IMR-90 (cell line): ENCODE data around the gene NPIPA5. TPM values are rescaled to one million over a fixed set of nuclear protein-coding genes. Genes with fewer than 3 reads are reported as not detected.
"Not testable (repeated sequence)": the region's sequence is repeated elsewhere in the genome, so short reads cannot be mapped to it uniquely, and the experiment has no call there.

Experiments
- ATAC-seq: fragments of 200-7000 bp; cut with Tn5 transposase; 2 replicates; pipeline ENCODE4 v1.9.1; 2020; ENCODE audit warnings: low read depth, mild to moderate bottlenecking, moderate library complexity
- BruUV-seq: library from RNA; stranded (reverse); fragments of 400-500 nt; replicated peaks from 2 replicates; lab custom pipeline; 2021; lab: Mats Ljungman, UMichigan
- CTCF ChIA-PET: fragments of 300-600 bp; formaldehyde crosslinking; extraction: SDS; loops from one replicate; lab custom pipeline; 2021; ENCODE audit warnings: antibody characterized with exemption; lab: Yijun Ruan, JAX
- POLR2A ChIA-PET: fragments of 300-600 bp; sonication (Branson Sonifier 250); formaldehyde crosslinking; loops from one replicate; lab custom pipeline; 2022; ENCODE audit warnings: antibody characterized with exemption; ENCODE audit not compliant: unreplicated experiment; lab: Charles Lee
- DNase-seq: peaks from one replicate; pipeline ENCODE4 v3.0.0; 2013
- H2AFZ ChIP-seq: replicated peaks from 2 replicates; pipeline ENCODE3; 2013; ENCODE audit warnings: low read length, mild to moderate bottlenecking; ENCODE audit not compliant: poor library complexity
- H2AK5ac ChIP-seq: 2 replicates; pipeline ENCODE4 v1.6.1; 2013; ENCODE audit warnings: low read depth, low read length, inconsistent platforms
- H2AK9ac ChIP-seq: replicated peaks from 2 replicates; pipeline ENCODE3; 2013; ENCODE audit warnings: mild to moderate bottlenecking, low read depth, low read length, moderate library complexity; ENCODE audit not compliant: poor library complexity
- H2BK120ac ChIP-seq: 2 replicates; pipeline ENCODE4 v1.6.1; 2013; ENCODE audit warnings: low read depth, low read length, inconsistent platforms
- H2BK15ac ChIP-seq: 3 replicates; pipeline ENCODE4 v1.6.1; 2013; ENCODE audit warnings: low read depth, low read length, inconsistent platforms
- H2BK20ac ChIP-seq: 2 replicates; pipeline ENCODE4 v1.6.1; 2013; ENCODE audit warnings: low read depth, mild to moderate bottlenecking, inconsistent platforms, low read length, moderate library complexity
- H2BK5ac ChIP-seq: 2 replicates; pipeline ENCODE4 v1.6.1; 2013; ENCODE audit warnings: mild to moderate bottlenecking, low read depth, low read length, inconsistent platforms; ENCODE audit not compliant: poor library complexity, severe bottlenecking
- H3K14ac ChIP-seq: replicated peaks from 2 replicates; pipeline ENCODE4 v1.6.1; 2013; ENCODE audit warnings: low read depth, low read length, inconsistent platforms
- H3K18ac ChIP-seq: 2 replicates; pipeline ENCODE4 v1.6.1; 2013; ENCODE audit warnings: low read depth, low read length, control low read depth
- H3K23ac ChIP-seq: 2 replicates; pipeline ENCODE4 v1.6.1; 2013; ENCODE audit warnings: low read depth, low read length, inconsistent platforms
- H3K27ac ChIP-seq: 2 replicates; pipeline ENCODE4 v1.5.1; 2013; ENCODE audit warnings: mild to moderate bottlenecking, control low read depth, low read length; ENCODE audit not compliant: insufficient read depth
- H3K27me3 ChIP-seq: 2 replicates; pipeline ENCODE4 v1.6.1; 2013; ENCODE audit warnings: low read length; ENCODE audit not compliant: control insufficient read depth, insufficient read depth
- H3K36me3 ChIP-seq: 2 replicates; pipeline ENCODE4 v1.6.1; 2013; ENCODE audit warnings: low read length, mixed read lengths; ENCODE audit not compliant: control insufficient read depth, insufficient read depth
- H3K4ac ChIP-seq: 2 replicates; pipeline ENCODE4 v1.6.1; 2013; ENCODE audit warnings: low read depth, low read length, inconsistent platforms
- H3K4me1 ChIP-seq: 2 replicates; pipeline ENCODE4 v1.6.1; 2013; ENCODE audit warnings: low read length, mixed read lengths; ENCODE audit not compliant: control insufficient read depth, insufficient read depth
- H3K4me2 ChIP-seq: 2 replicates; pipeline ENCODE4 v1.6.1; 2013; ENCODE audit warnings: low read depth, mild to moderate bottlenecking, control low read depth, low read length, moderate library complexity
- H3K4me3 ChIP-seq: 2 replicates; pipeline ENCODE4 v1.5.1; 2013; ENCODE audit warnings: low read depth, mild to moderate bottlenecking, control low read depth, low read length, moderate library complexity; ENCODE audit not compliant: insufficient read depth
- H3K56ac ChIP-seq: 2 replicates; pipeline ENCODE4 v1.6.1; 2013; ENCODE audit warnings: low read length, inconsistent platforms; ENCODE audit not compliant: insufficient read depth; ENCODE audit errors: extremely low read depth
- H3K79me1 ChIP-seq, 2 experiments: 2 replicates each; pipeline ENCODE4 v1.6.1; 2013; ENCODE audit warnings: low read length in 2 of 2, inconsistent platforms in 1 of 2, low read depth in 1 of 2
- H3K9ac ChIP-seq: 2 replicates; pipeline ENCODE4 v1.6.1; 2013; ENCODE audit warnings: low read depth, low read length, control low read depth
- H3K9me1 ChIP-seq: 2 replicates; pipeline ENCODE4 v1.6.1; 2013; ENCODE audit warnings: low read length, inconsistent platforms; ENCODE audit not compliant: insufficient read depth
- H3K9me3 ChIP-seq: 2 replicates; pipeline ENCODE4 v1.6.1; 2013; ENCODE audit warnings: low read length; ENCODE audit not compliant: control insufficient read depth, insufficient read depth
- H4K20me1 ChIP-seq: 2 replicates; pipeline ENCODE4 v1.6.1; 2013; ENCODE audit warnings: low read length, inconsistent platforms; ENCODE audit not compliant: insufficient read depth
- H4K5ac ChIP-seq: 2 replicates; pipeline ENCODE4 v1.6.1; 2013; ENCODE audit warnings: mild to moderate bottlenecking, low read depth, low read length, control low read depth
- H4K8ac ChIP-seq, 2 experiments: 2 replicates each; pipeline ENCODE4 v1.6.1; 2013; ENCODE audit warnings: low read depth in 2 of 2, low read length in 2 of 2, control low read depth in 1 of 2, inconsistent platforms in 1 of 2
- H4K91ac ChIP-seq: 2 replicates; pipeline ENCODE4 v1.6.1; 2013; ENCODE audit warnings: low read depth, low read length, inconsistent platforms; ENCODE audit not compliant: insufficient read depth
- WGBS, 2 experiments: methylation state at CpG; one replicate each; pipeline versions ENCODE4 v1.1.5 to v1.1.7; 2013; ENCODE audit warnings: missing lambda C conversion rate in 2 of 2; ENCODE audit not compliant: insufficient read length in 1 of 2; ENCODE audit errors: extremely low coverage in 2 of 2; 5-methylcytosine and 5-hydroxymethylcytosine counted together
- dilution Hi-C: fragments of 300-500 bp; cut with HindIII; formaldehyde crosslinking; loops from one replicate; pipeline ENCODE4 v1.14.3; 2018; ENCODE audit warnings: low sequenced_read_pairs; ENCODE audit not compliant: unreplicated experiment
- in situ Hi-C: fragments of 300-500 bp; cut with MboI; formaldehyde crosslinking; loops from 3 replicates; pipeline ENCODE4 v1.14.3; 2019; ENCODE audit warnings: low sequenced_read_pairs, inconsistent platforms, mixed read lengths
- intact Hi-C: fragments of 100-400 bp; cut with micrococcal nuclease; formaldehyde crosslinking; loops from 2 replicates; pipeline ENCODE4 v1.10.0; 2022
- polyA plus RNA-seq, 3 experiments: library from polyadenylated mRNA; depleted of rRNA; stranded (reverse); fragments of >200 nt; gene quantifications; 2 replicates each; pipeline ENCODE4 v1.2.3, GENCODE V29; 2012; ENCODE audit warnings: low replicate concordance in 1 of 3
- total RNA-seq: library from RNA; depleted of rRNA; stranded (reverse); fragments of >200 nt; gene quantifications from 2 replicates; pipeline ENCODE4 v1.2.3, GENCODE V29; 2012

Gene NPIPA5
- total and polyA plus RNA-seq, 2 of the 4 experiments (the other 2 are of a cell fraction) = 1.3 TPM; not detected in 1

- H4K20me1 ChIP-seq, POLR2A ChIA-PET, H3K4me1 ChIP-seq, H3K27me3 ChIP-seq, H3K9me3 ChIP-seq, H4K5ac ChIP-seq, H2AK5ac ChIP-seq, H2AK9ac ChIP-seq, H4K8ac ChIP-seq, H2BK120ac ChIP-seq, H2BK5ac ChIP-seq, H2BK15ac ChIP-seq, H3K79me1 ChIP-seq, CTCF ChIA-PET, H3K27ac ChIP-seq, DNase-seq, H3K56ac ChIP-seq, ATAC-seq, H3K4me2 ChIP-seq, H3K4me3 ChIP-seq, H3K9ac ChIP-seq, H3K18ac ChIP-seq, intact Hi-C loops, H3K9me1 ChIP-seq, H2AFZ ChIP-seq, H2BK20ac ChIP-seq, H3K4ac ChIP-seq, H3K14ac ChIP-seq, BruUV-seq, H3K23ac ChIP-seq, in situ Hi-C loops, H3K36me3 ChIP-seq, dilution Hi-C loops, H4K91ac ChIP-seq: not testable (repeated sequence)
- no CpG with 5 or more reads among the region's 7 CpGs for WGBS, 2 experiments
Measured at GRCh38 chr16:15337974-15338605, 40.0 kb downstream of the NPIPA5 start.

GRCh38 chr16:15335609-15336008 is 42.5 kb downstream of the NPIPA5 start:
- H2AFZ ChIP-seq, H4K5ac ChIP-seq, in situ Hi-C loops, H2BK120ac ChIP-seq, ATAC-seq, H3K14ac ChIP-seq, H4K8ac ChIP-seq, dilution Hi-C loops, H3K4me1 ChIP-seq, H3K27me3 ChIP-seq, H4K91ac ChIP-seq, POLR2A ChIA-PET, H3K4ac ChIP-seq, H3K36me3 ChIP-seq, H3K18ac ChIP-seq, H2AK5ac ChIP-seq, H3K56ac ChIP-seq, intact Hi-C loops, H3K9ac ChIP-seq, H3K4me2 ChIP-seq, CTCF ChIA-PET, BruUV-seq, DNase-seq, H3K4me3 ChIP-seq, H3K27ac ChIP-seq, H2AK9ac ChIP-seq, H3K23ac ChIP-seq, H2BK5ac ChIP-seq, H2BK15ac ChIP-seq, H3K9me3 ChIP-seq, H3K79me1 ChIP-seq, H2BK20ac ChIP-seq, H4K20me1 ChIP-seq, H3K9me1 ChIP-seq: not testable (repeated sequence)
- no CpG with 5 or more reads among the region's 2 CpGs for WGBS, 2 experiments
